ENCODE data around the gene NEGR1. TPM values are rescaled to one million over a fixed set of nuclear protein-coding genes. Genes with fewer than 3 reads are reported as not detected.

NEGR1 gene
- total and polyA plus RNA-seq, 9 of the 15 experiments (the other 6 are each of a cell fraction or from before 2014, with no cell fraction given), result not detected

DNA sequence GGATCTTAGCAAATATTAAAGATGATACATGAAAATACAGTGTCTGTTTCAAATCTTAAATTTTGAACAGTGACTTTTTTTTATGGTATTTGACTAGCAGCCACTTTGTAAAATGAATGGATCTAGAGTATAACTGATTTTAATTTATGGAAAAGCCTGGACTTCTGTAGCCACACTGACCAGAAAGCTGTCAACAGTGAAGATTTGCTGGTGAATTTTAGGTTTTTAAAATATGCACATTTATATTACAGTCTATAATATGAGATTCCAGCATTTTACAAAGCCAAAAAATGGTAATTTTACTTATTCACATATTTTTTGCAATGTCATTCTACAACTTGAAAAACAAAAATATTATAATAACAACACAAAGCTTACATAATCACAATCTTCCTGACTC lies 131.8 kb downstream of the NEGR1 start:
- intact Hi-C loops (cut with micrococcal nuclease), result no loop called here
- Histone ChIP-seq H3K4me2 (ENCODE audit: insufficient read depth, low read length) (no peak overlapping the region), H3K27ac (ENCODE audit: extremely low read depth, low read depth, low read length) (no peak overlapping the region), H3K9me3 (replicated peaks; ENCODE audit: control insufficient read depth, insufficient read depth, low read depth, low read length) (no peaks in the 10 kb centered on the region), H3K9me1 (ENCODE audit: control insufficient read depth, insufficient read depth, low read length) (no peaks in the 10 kb centered on the region), H2AFZ (ENCODE audit: low read depth, low read length) (no peak overlapping the region), H4K20me1 (replicated peaks; ENCODE audit: control insufficient read depth, insufficient read depth, low read length) (no peaks in the 10 kb centered on the region), H3K9ac (ENCODE audit: insufficient read depth in 1 of 2, low read depth in 2 of 2, low read length in 2 of 2) (no peak overlapping the region), H3K27me3 (ENCODE audit: control insufficient read depth in 2 of 2, insufficient read depth in 2 of 2, low read length in 2 of 2) (no peaks in the 10 kb centered on the region), H3K79me2 (ENCODE audit: control insufficient read depth, insufficient read depth, low read length) (no peaks in the 10 kb centered on the region), H3K36me3 (ENCODE audit: control insufficient read depth, insufficient read depth, low read length) (no peaks in the 10 kb centered on the region), H3K4me3 (no peak overlapping the region), H3K4me1 (replicated peaks in 1 of 2; ENCODE audit: control insufficient read depth in 2 of 2, insufficient read depth in 2 of 2, low read length in 2 of 2) (no peaks in the 10 kb centered on the region)
- in situ Hi-C loops (cut with MboI), result no loop called here
- ChIA-PET CTCF (ENCODE audit: low intra/inter-chr PET ratio) (no interaction called here), POLR2A (no interaction called here)
- no peak for ATAC-seq
- no peak for DNase-seq (ENCODE audit: extremely low read depth in 1 of 4, low spot score in 3 of 4)
- no peak for FAIRE-seq
- no TSS peak for BruUV-seq (replicated peaks)
- TF ChIP-seq, protein P1, sequence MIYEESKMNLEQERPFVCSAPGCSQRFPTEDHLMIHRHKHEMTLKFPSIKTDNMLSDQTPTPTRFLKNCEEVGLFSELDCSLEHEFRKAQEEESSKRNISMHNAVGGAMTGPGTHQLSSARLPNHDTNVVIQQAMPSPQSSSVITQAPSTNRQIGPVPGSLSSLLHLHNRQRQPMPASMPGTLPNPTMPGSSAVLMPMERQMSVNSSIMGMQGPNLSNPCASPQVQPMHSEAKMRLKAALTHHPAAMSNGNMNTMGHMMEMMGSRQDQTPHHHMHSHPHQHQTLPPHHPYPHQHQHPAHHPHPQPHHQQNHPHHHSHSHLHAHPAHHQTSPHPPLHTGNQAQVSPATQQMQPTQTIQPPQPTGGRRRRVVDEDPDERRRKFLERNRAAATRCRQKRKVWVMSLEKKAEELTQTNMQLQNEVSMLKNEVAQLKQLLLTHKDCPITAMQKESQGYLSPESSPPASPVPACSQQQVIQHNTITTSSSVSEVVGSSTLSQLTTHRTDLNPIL (CRISPR knock-in tag; IDR thresholded peaks at IDR 0.05), result no peak
- TF ChIP-seq MAFG (tag; conservative IDR thresholded peaks at IDR 0.05) (peak; percentile 28; the same call in 1 of the 2 replicates), BRF1 (IDR thresholded peaks at IDR 0.05; ENCODE audit: borderline replicate concordance, extremely low read depth, insufficient read length) (no peak)

DNA sequence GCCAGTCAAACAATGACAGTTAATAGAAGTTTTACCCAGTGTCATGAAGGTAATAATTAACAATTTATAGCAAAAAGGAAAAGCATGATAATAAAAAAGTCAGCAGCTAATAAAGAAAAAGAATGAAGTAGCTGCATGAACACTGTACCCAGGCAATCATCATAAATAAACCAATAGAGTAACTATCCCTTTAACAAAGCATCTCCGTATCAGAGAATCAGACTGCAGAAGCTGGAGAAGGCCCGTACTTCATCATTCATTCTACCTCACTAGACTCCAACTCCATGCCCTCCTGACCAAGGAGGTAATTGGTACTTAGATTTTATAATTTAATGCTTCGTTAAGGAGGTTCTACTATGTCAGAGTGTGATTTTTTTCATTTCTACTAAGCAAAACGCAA lies 140.5 kb downstream of the NEGR1 start:
- no peak overlapping the region for H3K4me3 ChIP-seq
- no peaks in the 10 kb centered on the region for H4K20me1 ChIP-seq (replicated peaks; ENCODE audit: control insufficient read depth, insufficient read depth, low read length)
- no peak overlapping the region for H3K27ac ChIP-seq (ENCODE audit: extremely low read depth, low read depth, low read length)
- no peaks in the 10 kb centered on the region for H3K4me1 ChIP-seq (replicated peaks in 1 of 2; ENCODE audit: control insufficient read depth in 2 of 2, insufficient read depth in 2 of 2, low read length in 2 of 2)
- no peak overlapping the region for H2AFZ ChIP-seq (ENCODE audit: low read depth, low read length)
- BruUV-seq (replicated peaks), result no TSS peak
- intact Hi-C loops (cut with micrococcal nuclease) (no loop called here), in situ Hi-C loops (cut with MboI) (no loop called here)
- no peaks in the 10 kb centered on the region for H3K9me3 ChIP-seq (replicated peaks; ENCODE audit: control insufficient read depth, insufficient read depth, low read depth, low read length)
- H3K9ac ChIP-seq (ENCODE audit: insufficient read depth in 1 of 2, low read depth in 2 of 2, low read length in 2 of 2), result no peak overlapping the region
- H3K4me2 ChIP-seq (ENCODE audit: insufficient read depth, low read length), result no peak overlapping the region
- H3K27me3 ChIP-seq (ENCODE audit: control insufficient read depth in 2 of 2, insufficient read depth in 2 of 2, low read length in 2 of 2), result no peaks in the 10 kb centered on the region
- CTCF ChIA-PET (ENCODE audit: low intra/inter-chr PET ratio), result no interaction called here
- H3K36me3 ChIP-seq (ENCODE audit: control insufficient read depth, insufficient read depth, low read length), result no peaks in the 10 kb centered on the region
- DNase-seq (ENCODE audit: extremely low read depth in 1 of 4, low spot score in 3 of 4) (no peak), ATAC-seq (no peak), FAIRE-seq (no peak)
- TF ChIP-seq NR1H2 (CRISPR knock-in tag; IDR thresholded peaks at IDR 0.05), result no peak
- no peak for TF ChIP-seq XRCC5 (IDR thresholded peaks at IDR 0.05; ENCODE audit: low read depth, low read length)
- no peak for TF ChIP-seq RBBP5 (IDR thresholded peaks at IDR 0.05; ENCODE audit: borderline replicate concordance, insufficient read depth, low read length, poor library complexity, severe bottlenecking)
- H3K79me2 ChIP-seq (ENCODE audit: control insufficient read depth, insufficient read depth, low read length), result no peaks in the 10 kb centered on the region
- no peaks in the 10 kb centered on the region for H3K9me1 ChIP-seq (ENCODE audit: control insufficient read depth, insufficient read depth, low read length)
- POLR2A ChIA-PET, result no interaction called here
- 2% methylated on average over 4 of the region's 4 CpGs for WGBS (ENCODE audit: insufficient coverage, low coverage, missing lambda C conversion rate)
